Cortex of kidney (tissue), 1 donor: ENCODE results near the gene CCDC146.
"Not testable (repeated sequence)": the region's sequence is repeated elsewhere in the genome, so short reads cannot be mapped to it uniquely, and the experiment has no call there.

Experiments used
- DNase-seq: peaks from one replicate; lab custom pipeline; 2025; lab: John Stamatoyannopoulos, UW

The CCDC146 gene

DNA sequence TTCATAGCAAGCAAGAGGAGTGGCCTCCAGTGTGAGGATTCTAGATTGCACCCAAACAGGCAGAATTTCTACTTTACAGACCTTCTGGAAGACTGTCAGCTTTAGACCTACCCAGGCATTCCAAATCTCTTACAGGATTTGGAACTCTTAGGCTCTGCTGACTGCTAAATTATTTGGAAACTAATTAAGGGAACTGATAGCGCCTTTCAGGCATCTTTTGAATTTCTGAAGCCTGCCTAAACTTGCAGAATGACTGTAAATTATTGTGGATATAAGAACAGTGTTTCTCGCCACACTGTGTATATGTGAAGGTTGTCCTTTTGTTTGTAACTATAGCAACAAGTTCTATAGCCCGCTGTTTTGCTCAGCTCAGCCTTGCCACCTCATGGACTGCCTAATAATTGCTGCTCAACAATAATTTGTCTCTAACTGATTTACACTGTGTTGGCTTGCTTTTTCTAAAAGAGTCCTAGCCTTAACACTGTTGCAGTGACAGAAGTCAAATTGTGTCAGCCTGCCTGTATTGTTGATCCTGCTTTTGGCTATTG lies 32.6 kb downstream of the CCDC146 start:
- not testable (repeated sequence) for DNase-seq

DNA sequence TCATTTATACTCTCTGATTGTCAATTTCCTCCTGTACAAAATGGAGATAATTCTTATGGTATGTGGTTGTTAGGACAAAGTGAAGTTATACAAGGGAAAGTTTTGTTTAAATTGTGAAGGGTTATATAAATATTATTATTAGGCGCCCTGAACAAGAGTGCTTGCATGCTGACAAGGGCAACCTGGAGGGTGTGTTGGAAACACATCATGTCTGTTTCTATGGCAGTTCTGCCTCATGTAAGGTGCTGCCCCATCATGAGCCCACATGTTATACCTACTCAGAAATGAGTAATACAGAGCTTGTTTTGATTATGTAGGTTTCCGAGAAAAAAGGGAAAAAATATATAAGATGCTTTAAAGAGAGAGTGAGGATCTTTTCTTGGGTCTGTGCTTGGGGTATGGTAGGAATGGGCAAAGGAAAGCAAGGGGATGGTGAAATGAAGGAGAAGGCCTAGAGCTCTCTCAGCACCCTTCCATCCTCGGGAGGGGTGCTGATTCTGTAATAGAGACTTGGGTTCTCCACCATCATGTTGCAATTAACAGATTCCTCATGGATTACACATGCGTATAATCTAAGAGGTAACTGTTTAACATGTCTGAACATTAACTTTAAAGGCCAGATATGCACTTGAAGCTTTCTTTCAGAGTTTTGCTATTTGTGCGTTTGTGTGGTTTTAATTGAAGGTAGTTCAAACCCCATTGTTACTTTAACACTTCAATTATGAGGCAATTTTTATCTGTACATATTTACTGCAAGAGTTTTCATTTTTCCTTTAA lies 33.4 kb downstream of the CCDC146 start:
- DNase-seq = not testable (repeated sequence)

DNA sequence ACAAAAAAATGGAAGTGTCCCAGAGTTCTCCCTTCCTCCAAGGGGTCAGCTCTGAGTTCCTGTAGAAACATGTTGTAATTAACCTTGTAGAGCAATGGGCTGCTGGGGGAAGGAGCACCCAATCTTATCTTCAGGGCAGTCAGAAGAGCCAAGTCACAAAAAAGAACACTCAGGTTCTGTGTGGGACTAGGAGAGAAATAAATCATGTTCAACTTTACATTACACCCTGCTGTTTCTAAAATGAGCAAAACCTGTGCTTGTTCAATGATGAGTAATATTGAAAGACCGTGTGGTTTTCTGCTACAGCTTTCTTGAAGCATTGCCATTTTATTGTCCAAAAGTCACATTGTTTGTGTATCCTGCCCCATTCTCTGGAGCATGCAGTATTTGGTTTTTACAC lies 34.6 kb downstream of the CCDC146 start:
- DNase-seq = not testable (repeated sequence)

DNA sequence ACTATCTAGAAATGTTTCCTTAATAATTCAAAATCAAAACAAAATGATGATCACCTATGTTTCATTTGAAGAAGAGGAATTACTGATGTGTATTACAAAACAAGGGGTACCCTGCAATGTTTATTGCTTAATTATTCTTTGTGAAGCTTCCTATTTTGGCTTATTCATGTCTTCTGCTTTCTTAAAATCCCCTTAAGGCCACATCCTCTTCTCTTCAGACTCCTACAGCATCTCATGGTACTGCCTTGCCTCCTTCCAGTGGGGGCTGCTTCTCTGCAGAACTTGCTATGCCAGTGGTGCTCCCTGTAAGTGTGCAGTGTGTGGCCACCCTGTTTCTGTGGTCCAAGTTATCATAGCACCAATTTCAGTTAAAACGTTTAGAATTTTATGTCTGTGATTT lies 35.0 kb downstream of the CCDC146 start:
- DNase-seq = no peak

DNA sequence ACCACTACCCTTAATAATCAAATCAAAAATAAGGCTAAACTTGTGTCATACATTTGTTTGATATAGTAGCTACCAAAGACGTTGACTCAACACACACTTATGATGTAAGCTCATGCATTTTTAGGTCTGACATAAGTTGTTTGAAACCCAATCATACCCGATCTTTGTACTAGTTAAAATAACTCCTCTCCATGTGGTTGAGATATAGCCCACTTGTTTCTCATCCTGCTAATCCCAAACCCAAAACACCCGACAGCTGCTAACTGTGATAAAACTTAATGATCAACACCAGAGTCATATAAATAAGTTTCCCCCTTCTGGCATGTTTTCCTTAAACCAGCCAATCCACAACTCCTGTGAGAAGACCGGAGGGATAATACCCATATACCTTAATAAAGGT lies 48.7 kb downstream of the CCDC146 start:
- not testable (repeated sequence) for DNase-seq

DNA sequence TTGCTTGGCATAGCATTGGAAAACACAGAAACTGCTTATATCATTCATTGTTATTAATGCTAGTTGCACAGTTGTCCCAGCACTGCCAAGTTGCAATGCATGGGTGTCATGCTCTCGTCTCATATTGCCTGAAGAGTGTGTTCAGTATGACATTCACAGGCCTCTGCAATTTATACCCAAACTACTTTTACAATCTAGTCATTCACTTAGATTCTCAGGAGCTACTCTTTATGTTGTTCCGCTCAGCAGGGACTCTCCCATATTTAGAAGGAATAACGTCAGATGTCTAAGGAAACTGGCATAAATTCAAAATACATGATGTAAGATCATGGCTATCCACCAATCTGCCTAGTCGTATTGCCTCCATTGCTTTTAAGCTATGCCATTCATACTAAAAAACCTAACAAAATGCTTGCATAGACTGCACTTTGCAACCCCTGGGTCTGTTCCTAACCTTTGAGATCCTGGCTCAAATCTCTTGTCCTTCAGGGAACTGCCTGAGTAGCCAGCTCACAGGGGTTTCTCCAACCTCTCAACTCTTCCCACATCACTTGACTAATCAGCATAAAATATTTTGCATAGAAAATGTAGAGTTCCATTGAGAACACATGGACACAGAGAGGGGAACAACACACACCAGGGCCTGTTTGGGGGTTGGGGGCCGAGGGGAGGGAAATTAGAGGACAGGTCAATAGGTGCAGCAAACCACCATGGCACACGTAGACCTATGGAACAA lies 50.2 kb downstream of the CCDC146 start:
- not testable (repeated sequence) for DNase-seq

DNA sequence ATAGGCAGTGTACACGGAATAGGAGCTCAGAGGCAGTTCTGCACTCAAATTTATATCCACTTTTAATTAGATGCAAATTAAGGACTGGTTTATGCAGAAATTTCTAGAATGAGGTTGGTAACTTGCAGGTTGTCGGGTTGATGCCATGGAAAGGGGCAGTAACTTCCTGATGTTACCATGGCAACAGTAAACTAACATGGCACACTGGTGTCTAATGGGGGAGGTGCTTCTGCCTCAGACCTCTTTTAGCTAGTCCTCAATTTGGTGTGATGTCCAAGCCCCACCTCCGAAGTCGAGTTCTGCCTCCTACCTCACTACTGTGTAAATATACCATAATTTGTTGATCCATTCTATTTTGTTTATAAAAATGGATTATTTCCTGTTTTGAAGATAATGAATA lies 52.0 kb downstream of the CCDC146 start:
- not testable (repeated sequence) for DNase-seq

DNA sequence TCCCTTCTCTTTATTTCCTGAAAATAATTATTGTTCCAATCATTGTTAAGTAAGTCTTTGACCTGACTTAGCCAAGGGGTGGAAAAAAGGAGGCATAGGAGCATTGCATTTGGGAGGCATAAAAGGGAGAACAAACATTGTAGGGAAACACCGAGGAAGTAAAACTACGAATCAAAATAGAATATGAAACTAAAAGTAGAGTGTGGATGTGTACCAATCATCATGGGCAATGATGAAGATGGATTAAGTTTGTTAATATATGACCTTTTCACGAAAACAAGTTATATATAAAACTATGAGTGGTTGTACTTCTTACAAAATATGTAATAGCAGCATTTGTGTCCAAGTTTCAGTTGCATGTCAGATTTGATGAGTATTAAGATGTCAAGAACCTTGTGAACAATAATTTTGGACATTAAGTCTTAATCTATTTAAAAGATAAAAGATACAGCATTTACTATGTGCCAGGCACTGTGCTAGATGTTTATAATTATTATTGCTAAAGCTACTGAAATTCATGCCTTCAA lies 52.9 kb downstream of the CCDC146 start:
- not testable (repeated sequence) for DNase-seq

DNA sequence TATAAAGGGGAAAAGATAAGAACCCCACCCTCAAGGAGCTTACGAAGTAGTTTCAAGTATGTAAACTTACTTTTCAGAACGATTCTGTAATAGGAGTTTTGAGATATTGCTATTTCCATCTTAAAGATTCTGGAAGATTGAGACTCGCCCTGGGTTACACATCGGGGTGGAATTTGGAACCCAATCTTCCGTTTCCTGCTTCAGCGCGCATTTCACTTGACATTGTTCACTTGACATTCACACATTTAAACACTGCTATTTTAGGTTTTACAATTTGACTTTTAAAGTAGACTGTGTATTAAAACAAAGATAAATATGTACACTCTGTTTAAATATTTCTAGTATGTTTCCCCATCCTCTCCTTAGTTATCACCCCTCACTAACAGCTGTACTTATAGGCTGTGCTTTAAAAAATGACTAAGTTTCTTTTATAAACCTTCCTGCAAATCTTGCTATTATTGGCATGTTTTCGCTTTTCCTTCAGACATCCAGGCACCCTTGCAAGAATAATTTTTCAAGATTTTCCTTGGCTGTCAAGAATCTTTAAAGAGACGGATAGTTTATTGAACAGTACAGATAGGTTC lies 55.0 kb downstream of the CCDC146 start:
- not testable (repeated sequence) for DNase-seq

DNA sequence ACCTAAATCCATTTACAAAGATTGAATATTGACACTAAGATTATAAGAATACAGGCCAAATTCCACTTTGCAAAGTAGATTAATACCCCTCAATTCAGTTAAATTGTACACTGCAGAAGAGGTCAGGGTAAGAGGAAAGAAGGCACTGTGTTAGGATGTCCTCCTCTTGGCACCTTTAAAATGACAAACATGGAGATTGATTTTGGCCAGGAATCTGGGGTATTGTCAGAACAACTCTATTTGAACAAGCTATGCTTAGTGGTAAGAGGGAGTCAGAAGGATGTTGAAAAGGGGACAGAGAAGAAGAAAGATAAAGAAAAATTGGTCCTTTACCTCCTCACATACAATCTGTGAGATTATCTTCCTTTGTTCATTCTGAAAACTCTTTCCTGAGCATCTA lies 55.6 kb downstream of the CCDC146 start:
- not testable (repeated sequence) for DNase-seq

DNA sequence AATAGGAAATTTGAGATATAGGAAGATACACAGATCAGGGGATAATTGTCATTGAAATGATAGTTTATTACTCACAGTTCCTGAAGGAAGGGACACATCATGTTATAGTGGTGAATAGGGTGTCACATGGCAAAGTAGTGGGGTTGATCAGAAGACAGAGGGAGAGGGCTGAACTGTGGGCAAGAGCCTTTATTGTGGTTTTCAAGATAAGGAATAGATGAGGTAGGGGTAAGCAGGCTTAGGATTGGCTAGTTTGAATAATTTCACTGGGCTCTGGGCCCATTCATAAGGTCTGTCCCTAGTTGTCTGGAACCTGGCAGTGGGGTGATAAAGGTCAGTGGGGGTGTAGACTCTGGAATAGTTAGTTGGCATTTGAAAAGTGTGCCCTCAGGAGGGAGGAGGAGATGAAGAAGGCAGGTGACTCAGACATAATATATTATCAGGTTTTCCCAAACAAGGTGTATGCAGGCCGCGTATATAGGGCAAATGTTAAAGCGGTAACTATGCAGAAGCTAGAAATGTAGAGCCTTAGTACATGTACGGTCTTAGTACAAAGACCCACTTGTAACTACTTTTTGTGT lies 58.7 kb downstream of the CCDC146 start:
- no peak for DNase-seq

DNA sequence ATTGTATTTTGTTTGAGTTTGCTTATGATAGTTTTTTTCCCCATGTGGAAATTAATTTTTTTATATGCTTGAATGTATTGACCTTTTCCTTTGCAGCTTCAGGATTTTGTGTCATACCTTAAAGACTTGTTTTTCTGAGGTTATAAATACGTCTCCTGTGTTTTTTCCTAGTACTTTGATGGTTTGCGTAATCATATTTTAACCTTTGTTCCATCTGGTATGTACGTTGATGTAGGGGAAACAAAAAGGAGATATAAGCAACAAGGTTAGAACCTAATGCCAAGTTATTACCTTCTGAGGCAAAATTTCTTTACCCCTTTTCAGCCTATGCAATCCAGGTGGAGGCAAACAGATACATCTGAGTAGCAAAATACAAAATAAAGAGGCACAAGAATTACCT lies 59.3 kb downstream of the CCDC146 start:
- DNase-seq = no peak

DNA sequence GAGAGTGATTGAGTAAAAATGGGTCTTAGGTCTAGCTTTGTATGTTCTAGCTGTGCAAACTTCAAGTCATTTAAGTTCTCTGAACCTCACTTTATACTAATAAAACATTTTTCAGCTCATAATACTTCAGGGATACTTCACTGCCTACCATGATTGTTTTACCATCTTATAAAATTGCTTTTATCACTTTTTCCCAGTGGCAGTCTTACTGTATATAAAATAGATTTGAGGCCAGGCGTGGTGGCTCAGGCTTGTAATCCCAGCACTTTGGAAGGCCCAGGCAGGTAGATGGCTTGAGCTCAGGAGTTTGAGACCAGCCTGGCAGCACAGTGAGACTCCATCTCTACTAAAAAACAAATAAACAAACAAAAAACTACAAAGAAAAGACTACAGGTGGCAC lies 59.8 kb downstream of the CCDC146 start:
- no peak for DNase-seq

DNA sequence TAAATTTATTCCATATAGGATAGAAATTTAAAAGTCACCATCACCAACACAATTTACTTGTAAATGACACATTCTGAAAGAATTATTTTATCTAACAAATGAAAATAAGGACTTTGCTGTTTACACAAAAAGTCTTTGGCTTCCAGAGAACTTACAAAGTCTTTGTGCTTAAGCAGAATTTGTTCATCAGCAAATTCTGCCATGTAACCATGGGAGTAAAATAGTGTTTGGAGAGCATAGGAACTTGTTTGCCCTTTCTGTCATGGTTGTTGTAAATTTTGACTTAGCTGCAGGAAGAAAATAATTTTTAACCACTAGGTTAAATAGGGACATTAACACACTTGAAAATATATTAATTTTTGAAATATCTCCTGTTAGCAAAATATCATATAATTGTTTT lies 62.0 kb downstream of the CCDC146 start:
- DNase-seq = no peak

DNA sequence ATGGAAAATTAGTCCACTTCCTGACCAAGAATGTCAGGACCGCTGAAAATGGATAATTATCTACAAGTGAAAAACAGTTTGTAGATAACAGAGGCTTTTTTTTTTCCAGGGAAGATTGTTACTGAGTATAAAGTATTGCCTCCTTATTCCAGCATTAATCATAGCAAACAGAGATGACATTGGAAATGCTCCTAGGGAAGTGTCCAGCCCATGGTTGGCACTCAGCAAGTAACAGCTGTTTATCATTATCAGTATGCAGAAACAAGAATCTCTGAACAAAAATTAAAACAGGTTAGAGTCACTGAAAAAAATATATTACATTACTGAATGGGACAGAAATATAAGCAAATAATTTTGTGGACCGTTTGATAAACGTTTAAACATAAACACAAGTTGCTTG lies 62.6 kb downstream of the CCDC146 start:
- no peak for DNase-seq

DNA sequence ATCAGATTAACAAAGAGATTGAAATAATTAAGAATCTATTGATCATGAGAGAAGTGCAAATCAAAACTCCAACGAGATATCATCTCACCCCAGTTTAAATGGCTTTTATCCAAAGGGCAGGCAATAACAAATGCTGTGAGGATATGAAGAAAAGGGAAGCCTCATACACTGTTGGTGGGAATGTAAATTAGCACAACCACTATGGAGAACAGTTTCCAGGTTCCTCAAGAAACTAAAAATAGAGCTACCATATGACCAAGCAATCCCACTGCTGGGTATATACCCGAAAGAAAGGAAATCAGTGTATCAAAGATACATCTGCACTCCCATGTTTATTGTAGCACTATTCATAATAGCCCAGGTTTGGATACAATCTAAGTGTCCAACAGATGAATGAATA lies 63.5 kb downstream of the CCDC146 start:
- no peak for DNase-seq

DNA sequence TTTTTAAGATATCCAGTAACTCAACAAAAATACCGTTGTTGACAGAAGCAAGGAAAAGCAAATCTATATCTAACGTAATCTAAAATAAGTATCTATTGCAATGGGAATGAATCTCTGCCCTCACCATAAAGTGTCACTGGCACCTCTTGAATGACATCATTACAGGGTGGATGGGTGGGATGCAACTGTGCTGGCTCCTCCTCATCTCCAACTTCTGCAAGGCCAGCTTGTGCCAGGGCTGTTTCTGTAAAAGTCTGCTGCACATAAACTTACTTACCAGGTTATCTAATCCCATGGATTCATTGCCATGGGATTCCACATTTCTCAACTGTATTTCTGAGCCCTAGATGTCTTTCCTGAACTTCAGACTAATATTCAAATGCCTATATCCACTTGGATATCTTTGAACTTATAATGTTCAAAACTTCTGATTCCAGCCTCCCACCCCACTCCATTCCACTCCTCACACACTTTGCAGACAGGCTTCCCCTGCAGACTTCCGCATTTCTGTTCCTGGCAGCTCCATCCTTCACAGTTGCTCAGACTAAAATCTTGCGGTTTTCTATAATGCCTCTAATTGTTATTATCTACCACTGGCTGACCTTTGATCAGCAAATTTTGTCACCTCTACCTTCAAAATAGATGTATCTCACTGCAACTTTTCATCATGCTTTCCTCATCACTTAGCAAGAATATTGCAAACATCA lies 66.5 kb downstream of the CCDC146 start:
- DNase-seq = no peak

DNA sequence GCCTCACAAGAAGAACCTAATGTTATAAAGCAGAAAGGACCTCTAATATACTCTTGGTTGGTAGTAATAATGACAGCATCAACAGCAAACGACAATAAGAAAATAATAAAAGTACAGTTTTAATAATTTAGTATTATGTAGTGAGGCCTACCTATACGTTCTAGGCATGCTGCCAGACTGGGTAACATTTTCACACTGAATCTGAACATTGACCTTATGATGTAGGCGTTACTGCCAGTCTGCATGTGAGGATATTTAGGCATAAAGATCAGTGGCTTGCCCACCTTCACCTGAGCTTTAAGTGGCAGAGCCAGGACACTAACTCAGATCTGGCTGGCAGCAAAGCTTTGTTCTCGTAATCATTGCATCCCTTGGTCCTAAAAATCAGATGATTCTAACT lies 74.7 kb downstream of the CCDC146 start:
- no peak for DNase-seq

DNA sequence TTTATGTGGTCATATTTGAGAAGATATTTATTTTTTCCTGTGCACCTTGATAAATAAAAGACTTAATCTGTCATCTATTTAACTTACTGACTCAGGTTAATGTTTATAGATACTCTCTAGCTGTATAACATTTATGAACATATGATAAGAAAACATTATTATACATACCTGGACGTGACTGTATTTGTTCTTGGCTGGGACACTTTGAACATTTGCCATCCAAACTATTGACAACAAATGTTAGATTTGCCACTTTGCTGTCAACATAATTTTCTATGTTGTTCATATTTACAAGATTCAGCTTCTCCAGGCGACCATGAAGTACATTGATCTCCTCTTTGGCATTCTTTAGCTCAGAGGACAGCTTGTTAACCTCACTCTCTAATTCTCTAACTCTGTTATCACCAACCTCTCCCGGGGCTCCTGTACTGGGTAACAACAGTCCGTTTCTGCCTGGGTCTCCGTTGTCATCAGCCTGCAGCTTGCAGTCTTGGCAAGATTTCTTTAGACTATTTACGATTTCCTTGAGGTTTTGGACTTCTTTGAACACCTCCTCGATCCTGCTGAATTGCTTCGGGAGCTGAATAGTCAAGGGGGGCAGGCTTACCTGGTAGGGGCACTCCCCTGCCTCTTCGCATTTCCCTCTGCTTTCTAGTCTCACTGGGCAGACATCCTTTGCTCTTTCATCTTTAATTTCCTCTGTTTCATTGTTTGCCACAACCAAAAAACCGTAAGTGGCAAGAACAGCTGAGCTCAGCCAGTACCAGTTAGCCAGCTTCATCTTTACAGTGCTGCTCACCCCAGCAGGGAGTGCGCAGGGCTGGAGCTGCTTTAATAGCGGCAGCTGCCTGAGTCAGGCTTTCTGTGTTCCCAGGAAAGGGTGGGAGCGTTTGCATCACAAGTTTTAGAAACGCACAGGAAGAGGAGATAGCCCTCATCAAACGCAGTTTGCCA lies 76.9 kb downstream of the CCDC146 start, which contains the start of gene FGL2:
Gene FGL2, minus strand, starts transcription at position 807 of the 954 bp plus-strand sequence. Its CDS starts 26 bp downstream, at position 781.
- DNase-seq = no peak

DNA sequence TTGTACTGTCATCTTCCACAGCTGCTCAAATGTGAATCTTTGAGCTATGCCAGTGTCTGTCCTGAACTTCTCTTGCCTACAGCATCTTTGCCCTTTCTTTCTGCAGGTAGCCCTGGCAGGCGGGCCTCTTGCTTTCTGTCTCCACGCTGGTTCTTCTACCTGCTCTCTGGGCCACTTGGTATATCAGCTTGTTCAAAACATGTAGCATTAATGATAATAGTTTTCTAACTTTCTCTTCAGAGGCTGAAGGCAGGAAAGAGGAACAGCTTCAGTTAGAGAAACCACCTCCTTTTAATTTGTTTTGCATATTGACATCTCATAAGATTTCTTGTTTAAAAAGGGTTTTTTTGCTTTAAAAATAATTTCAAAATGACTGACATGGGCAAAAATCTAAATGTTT lies 78.1 kb downstream of the CCDC146 start:
- no peak for DNase-seq
